ENCODE measurements around the gene CSNK1G1. TPM values are rescaled to one million over a fixed set of nuclear protein-coding genes. Genes with fewer than 3 reads are reported as not detected.
"Not testable (repeated sequence)": the region's sequence is repeated elsewhere in the genome, so short reads cannot be mapped to it uniquely, and the experiment has no call there.

The CSNK1G1 gene
- polyA plus RNA-seq, 1 donor from 2014 or later: 18.9 TPM

DNA sequence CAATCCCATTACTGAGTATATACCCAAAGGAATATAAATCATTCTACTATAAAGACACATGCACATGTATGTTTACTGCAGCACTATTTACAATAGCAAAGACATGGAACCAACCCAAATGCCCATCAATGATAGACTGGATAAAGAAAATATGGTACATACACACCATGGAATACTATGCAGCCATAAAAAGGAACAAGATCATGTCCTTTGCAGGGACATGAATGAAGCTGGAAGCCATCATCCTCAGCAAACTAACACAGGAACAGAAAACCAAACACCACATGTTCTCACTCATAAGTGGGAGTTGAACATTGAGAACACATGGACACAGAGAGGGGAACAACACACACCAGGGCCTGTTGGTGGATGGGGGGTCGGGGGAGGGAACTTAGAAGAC lies 134.1 kb downstream of the CSNK1G1 start:
- not testable (repeated sequence) for H3K4me3 ChIP-seq (ENCODE audit: low read length); H3K9me2 ChIP-seq (ENCODE audit: insufficient read depth, low read length); H3K27ac ChIP-seq (ENCODE audit: low read length); H3K79me2 ChIP-seq (replicated peaks; ENCODE audit: insufficient read depth, low read length); H3K9ac ChIP-seq (ENCODE audit: low read length); H4K20me1 ChIP-seq (ENCODE audit: insufficient read depth); H3K27me3 ChIP-seq (ENCODE audit: insufficient read depth, low read depth, low read length); H3K36me3 ChIP-seq (ENCODE audit: insufficient read depth, low read length); H2AFZ ChIP-seq (ENCODE audit: low read depth, low read length); H3K9me3 ChIP-seq (ENCODE audit: low read length); H3K4me2 ChIP-seq (ENCODE audit: low read length); H3F3A ChIP-seq (ENCODE audit: insufficient read depth, low read length, poor library complexity, severe bottlenecking)

- not testable (repeated sequence) for H3K79me2 ChIP-seq (replicated peaks; ENCODE audit: insufficient read depth, low read length)
Observed at GRCh38 chr15:64217429-64217750, 138.6 kb downstream of the CSNK1G1 start.

DNA sequence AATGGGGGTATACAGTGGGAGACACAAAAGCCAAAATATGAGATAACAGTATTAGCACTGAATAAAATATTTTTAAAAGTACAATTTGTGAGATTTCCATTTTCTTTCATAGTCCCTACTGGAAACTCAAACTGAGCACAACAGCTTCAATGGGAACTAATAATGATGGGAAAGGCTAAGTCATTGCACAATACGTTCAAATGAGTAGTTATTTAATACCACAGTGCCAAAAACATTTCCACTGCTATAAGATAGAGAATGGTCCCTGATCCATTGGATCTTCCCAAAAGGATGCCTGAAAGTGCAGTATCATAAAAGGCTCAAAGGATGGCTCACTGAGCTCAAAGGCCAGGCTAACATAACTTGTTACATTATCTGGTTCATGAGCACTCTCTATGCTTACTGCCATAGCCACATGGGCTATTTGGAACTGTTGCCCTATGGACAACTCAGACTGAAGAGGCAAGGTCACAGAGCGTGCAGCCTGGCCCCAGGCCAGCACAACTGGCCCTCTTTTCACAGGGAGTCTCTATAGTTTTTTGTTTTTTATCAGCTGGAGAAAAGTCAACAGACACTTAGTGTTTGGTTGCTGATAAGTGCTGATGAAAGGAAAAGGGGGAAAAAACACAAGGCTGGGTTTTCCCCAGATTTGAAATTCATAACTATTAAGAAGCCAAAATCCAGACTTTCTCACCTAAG lies 139.1 kb downstream of the CSNK1G1 start:
- Histone ChIP-seq H3K9me2 (ENCODE audit: insufficient read depth, low read length) (no peaks in the 10 kb centered on the region), H4K20me1 (ENCODE audit: insufficient read depth) (no peaks in the 10 kb centered on the region), H3K27ac (ENCODE audit: low read length) (no peak overlapping the region), H3K4me2 (ENCODE audit: low read length) (no peak overlapping the region), H3F3A (ENCODE audit: insufficient read depth, low read length, poor library complexity, severe bottlenecking) (no peaks in the 10 kb centered on the region), H3K4me3 (ENCODE audit: low read length) (no peak overlapping the region), H3K27me3 (ENCODE audit: insufficient read depth, low read depth, low read length) (no peaks in the 10 kb centered on the region), H3K79me2 (replicated peaks; ENCODE audit: insufficient read depth, low read length) (no peaks in the 10 kb centered on the region), H3K9me3 (ENCODE audit: low read length) (no peaks in the 10 kb centered on the region), H3K9ac (ENCODE audit: low read length) (no peak overlapping the region), H3K36me3 (ENCODE audit: insufficient read depth, low read length) (no peaks in the 10 kb centered on the region), H2AFZ (ENCODE audit: low read depth, low read length) (no peak overlapping the region)
- TF ChIP-seq RAD21 (conservative IDR thresholded peaks at IDR 0.05) (no peak), EZH2 (IDR thresholded peaks at IDR 0.05; ENCODE audit: borderline replicate concordance, insufficient read depth, low read length, poor library complexity, severe bottlenecking) (no peak), SMC3 (conservative IDR thresholded peaks at IDR 0.05; ENCODE audit: poor library complexity) (no peak), POLR2AphosphoS5 (IDR thresholded peaks at IDR 0.05) (no peak), MXI1 (conservative IDR thresholded peaks at IDR 0.05; ENCODE audit: poor library complexity, severe bottlenecking) (no peak), EP300 (conservative IDR thresholded peaks at IDR 0.05; ENCODE audit: poor library complexity, severe bottlenecking) (no peak), TAF1 (IDR thresholded peaks at IDR 0.05; ENCODE audit: low read depth) (no peak), CTCF (IDR thresholded peaks at IDR 0.05; ENCODE audit: poor library complexity, severe bottlenecking) (no peak)
- TF ChIP-seq, protein P1, sequence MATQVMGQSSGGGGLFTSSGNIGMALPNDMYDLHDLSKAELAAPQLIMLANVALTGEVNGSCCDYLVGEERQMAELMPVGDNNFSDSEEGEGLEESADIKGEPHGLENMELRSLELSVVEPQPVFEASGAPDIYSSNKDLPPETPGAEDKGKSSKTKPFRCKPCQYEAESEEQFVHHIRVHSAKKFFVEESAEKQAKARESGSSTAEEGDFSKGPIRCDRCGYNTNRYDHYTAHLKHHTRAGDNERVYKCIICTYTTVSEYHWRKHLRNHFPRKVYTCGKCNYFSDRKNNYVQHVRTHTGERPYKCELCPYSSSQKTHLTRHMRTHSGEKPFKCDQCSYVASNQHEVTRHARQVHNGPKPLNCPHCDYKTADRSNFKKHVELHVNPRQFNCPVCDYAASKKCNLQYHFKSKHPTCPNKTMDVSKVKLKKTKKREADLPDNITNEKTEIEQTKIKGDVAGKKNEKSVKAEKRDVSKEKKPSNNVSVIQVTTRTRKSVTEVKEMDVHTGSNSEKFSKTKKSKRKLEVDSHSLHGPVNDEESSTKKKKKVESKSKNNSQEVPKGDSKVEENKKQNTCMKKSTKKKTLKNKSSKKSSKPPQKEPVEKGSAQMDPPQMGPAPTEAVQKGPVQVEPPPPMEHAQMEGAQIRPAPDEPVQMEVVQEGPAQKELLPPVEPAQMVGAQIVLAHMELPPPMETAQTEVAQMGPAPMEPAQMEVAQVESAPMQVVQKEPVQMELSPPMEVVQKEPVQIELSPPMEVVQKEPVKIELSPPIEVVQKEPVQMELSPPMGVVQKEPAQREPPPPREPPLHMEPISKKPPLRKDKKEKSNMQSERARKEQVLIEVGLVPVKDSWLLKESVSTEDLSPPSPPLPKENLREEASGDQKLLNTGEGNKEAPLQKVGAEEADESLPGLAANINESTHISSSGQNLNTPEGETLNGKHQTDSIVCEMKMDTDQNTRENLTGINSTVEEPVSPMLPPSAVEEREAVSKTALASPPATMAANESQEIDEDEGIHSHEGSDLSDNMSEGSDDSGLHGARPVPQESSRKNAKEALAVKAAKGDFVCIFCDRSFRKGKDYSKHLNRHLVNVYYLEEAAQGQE (IDR thresholded peaks at IDR 0.05; ENCODE audit: borderline replicate concordance): no peak

More at GRCh38 chr15:64217429-64217750, 138.6 kb downstream of the CSNK1G1 start:
- not testable (repeated sequence) for H3F3A ChIP-seq (ENCODE audit: insufficient read depth, low read length, poor library complexity, severe bottlenecking); H3K4me2 ChIP-seq (ENCODE audit: low read length); H2AFZ ChIP-seq (ENCODE audit: low read depth, low read length); H3K9me3 ChIP-seq (ENCODE audit: low read length); H3K36me3 ChIP-seq (ENCODE audit: insufficient read depth, low read length); H3K27ac ChIP-seq (ENCODE audit: low read length); H3K9me2 ChIP-seq (ENCODE audit: insufficient read depth, low read length); H3K27me3 ChIP-seq (ENCODE audit: insufficient read depth, low read depth, low read length); H4K20me1 ChIP-seq (ENCODE audit: insufficient read depth); H3K9ac ChIP-seq (ENCODE audit: low read length); H3K4me3 ChIP-seq (ENCODE audit: low read length)
